Subcutaneous adipose tissue (tissue), 4 donors: ENCODE measurements around the gene BCL2L2. TPM values are rescaled to one million over a fixed set of nuclear protein-coding genes. Genes with fewer than 3 reads are reported as not detected.

ENCODE experiments used
- CTCF ChIP-seq: fragments of 450-650 bp; IDR thresholded peaks from one replicate; pipeline ENCODE4 v1.5.1; 2016; ENCODE audit warnings: low read depth, mild to moderate bottlenecking, control low read depth, antibody characterized with exemption, moderate library complexity
- total RNA-seq, 4 donors: library from RNA; depleted of rRNA; stranded (reverse); fragments of >200 nt; gene quantifications; one replicate each; pipeline ENCODE4 v1.1.0, GENCODE V29; 2016

Gene BCL2L2
- total RNA-seq, 4 donors from 2014 or later: 32.1 to 75.9 (median 50.6) TPM

- TF ChIP-seq CTCF: no peak
Measured at GRCh38 chr14:23349156-23349845, 42.7 kb downstream of the BCL2L2 start.

- no peak for TF ChIP-seq CTCF
Measured at GRCh38 chr14:23351681-23352505, 45.3 kb downstream of the BCL2L2 start.

DNA sequence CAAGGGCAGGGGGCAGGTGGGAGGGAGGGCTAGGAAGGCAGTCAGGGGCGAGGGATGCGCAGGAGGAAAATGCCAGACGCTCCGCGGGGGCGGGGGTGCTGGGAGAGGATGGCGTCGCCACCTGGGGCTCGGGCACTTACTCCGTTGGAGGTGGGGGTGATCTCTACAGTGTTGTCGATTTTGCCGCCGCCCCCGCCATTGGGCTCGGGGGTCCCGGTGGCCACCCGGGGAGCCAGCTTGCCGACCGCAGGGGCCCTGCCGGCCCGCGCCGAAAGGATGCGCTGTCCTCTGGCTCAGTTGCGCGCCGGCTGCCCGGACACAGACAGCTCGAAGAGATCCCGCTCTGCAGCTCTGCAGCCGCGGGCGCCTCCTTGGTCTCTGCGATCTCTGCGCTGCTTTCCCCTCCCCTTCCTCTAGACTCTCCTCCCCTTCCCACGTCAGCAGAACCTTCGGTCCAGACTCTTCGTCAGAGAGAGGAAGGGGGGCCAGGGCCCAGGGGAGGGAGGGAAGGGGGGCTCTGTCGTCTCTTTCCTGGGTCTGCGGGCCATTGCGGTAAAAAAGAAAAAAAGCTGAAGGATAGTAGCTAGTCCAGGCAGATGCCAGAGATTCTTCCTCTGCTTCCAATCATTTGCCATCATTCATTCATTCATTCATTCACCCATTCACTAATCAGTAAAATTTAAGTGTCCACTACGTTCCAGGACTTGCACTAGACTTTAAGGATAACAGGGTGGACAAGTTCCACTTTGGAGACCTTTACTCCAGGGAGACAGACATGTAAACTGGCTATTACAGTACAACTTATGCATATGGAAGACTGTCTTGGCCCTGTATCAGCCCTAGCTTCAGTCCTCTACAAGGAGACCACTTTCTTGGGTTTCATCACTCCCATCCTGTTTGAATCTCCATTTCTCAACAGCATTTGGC, 46.1 kb downstream of the BCL2L2 start, which contains the start of gene SLC22A17:
SLC22A17 (minus strand) TSS at position 382 of the 927 bp plus-strand sequence.
- TF ChIP-seq CTCF: no peak

GRCh38 chr14:23353433-23353780, 46.8 kb downstream of the BCL2L2 start:
- no peak for TF ChIP-seq CTCF

GRCh38 chr14:23354990-23355389, 48.4 kb downstream of the BCL2L2 start:
- TF ChIP-seq CTCF: no peak

DNA sequence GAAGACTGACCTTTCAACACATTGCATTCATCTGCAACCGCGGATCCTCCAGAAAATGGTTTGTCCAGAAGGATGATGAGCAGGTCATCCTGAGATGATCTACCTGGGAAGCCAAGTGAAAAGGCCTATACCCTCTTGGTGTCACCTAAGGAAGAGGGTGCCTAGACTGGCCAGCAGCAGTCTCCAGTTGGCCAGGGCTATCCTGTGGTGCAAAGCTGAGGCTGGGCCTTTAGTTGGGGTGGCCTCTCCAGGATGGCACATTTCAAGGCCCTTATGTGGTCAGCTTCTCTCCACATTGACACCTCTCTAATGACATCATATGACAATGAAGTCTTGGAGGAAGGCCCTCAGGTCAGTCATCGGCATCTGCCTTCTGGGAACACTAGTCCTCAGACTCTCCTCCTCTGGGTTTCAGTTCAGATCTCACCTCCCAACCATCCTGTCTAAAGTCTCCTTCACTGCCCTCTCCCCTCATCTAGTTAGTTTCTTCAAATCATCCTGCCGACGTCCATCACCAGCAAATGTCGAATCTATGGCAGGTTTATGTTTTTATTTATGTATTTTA, 49.3 kb downstream of the BCL2L2 start:
- TF ChIP-seq CTCF: no peak
